HepG2 (cell line): Measurements from ENCODE around the gene URM1. TPM values are rescaled to one million over a fixed set of nuclear protein-coding genes. Genes with fewer than 3 reads are reported as not detected.

Experiments used
- CHCHD3 ChIP-seq: sonication (generic); formaldehyde crosslinking; IDR thresholded peaks from 2 replicates; pipeline ENCODE4 v1.8.0; 2022; ENCODE audit warnings: mild to moderate bottlenecking, missing genetic modification reagents, moderate library complexity
- FOSL1 ChIP-seq: sonication (generic); formaldehyde crosslinking; IDR thresholded peaks from 2 replicates; pipeline ENCODE4 v1.9.0; 2021; ENCODE audit warnings: missing genetic modification reagents, borderline replicate concordance
- FOXC1 ChIP-seq: sonication (generic); formaldehyde crosslinking; IDR thresholded peaks from 2 replicates; pipeline ENCODE4 v1.8.0; 2022; ENCODE audit warnings: mild to moderate bottlenecking, missing genetic modification reagents, borderline replicate concordance
- HOXA9 ChIP-seq: sonication (generic); formaldehyde crosslinking; IDR thresholded peaks from 2 replicates; pipeline ENCODE4 v1.8.1; 2022; ENCODE audit warnings: missing genetic modification reagents, mild to moderate bottlenecking, moderate library complexity, borderline replicate concordance
- IRF2 ChIP-seq: IDR thresholded peaks from 2 replicates; pipeline ENCODE4 v1.6.1; 2018; ENCODE audit warnings: missing genetic modification reagents, missing compliant biosample characterization
- KDM3A ChIP-seq: IDR thresholded peaks from 2 replicates; pipeline ENCODE4 v1.6.1; 2018; ENCODE audit warnings: low read depth, missing compliant biosample characterization
- MEIS1 ChIP-seq: sonication (generic); formaldehyde crosslinking; IDR thresholded peaks from 2 replicates; pipeline ENCODE4 v1.9.0; 2021; ENCODE audit warnings: mild to moderate bottlenecking, missing genetic modification reagents, moderate library complexity, borderline replicate concordance
- PHB2 ChIP-seq: fragments of 450-650 bp; IDR thresholded peaks from 2 replicates; pipeline ENCODE4 v1.6.1; 2018; ENCODE audit not compliant: partially characterized antibody
- POLR2A ChIP-seq, 2 experiments: IDR thresholded peaks; 2 replicates each; pipeline ENCODE4 v1.6.1; 2011; ENCODE audit warnings: low read depth in 2 of 2, low read length in 2 of 2, mild to moderate bottlenecking in 1 of 2, moderate library complexity in 1 of 2; ENCODE audit not compliant: insufficient read depth in 1 of 2
- RCOR2 ChIP-seq: IDR thresholded peaks from 2 replicates; pipeline ENCODE4 v1.6.1; 2016; ENCODE audit warnings: missing biosample characterization, missing genetic modification reagents
- REPIN1 ChIP-seq: sonication (generic); formaldehyde crosslinking; IDR thresholded peaks from 2 replicates; pipeline ENCODE4 v1.8.0; 2022; ENCODE audit warnings: missing genetic modification reagents, low read depth, mild to moderate bottlenecking, borderline replicate concordance
- REXO4 ChIP-seq: sonication (generic); formaldehyde crosslinking; IDR thresholded peaks from 2 replicates; pipeline ENCODE4 v1.8.0; 2022; ENCODE audit warnings: missing genetic modification reagents, mild to moderate bottlenecking, borderline replicate concordance
- RNF2 ChIP-seq: fragments of 450-650 bp; conservative IDR thresholded peaks from 2 replicates; pipeline ENCODE4 v1.6.1; 2016; ENCODE audit warnings: low read depth
- SNAPC2 ChIP-seq: sonication (generic); formaldehyde crosslinking; IDR thresholded peaks from 2 replicates; pipeline ENCODE4 v1.8.1; 2022; ENCODE audit warnings: mild to moderate bottlenecking, missing genetic modification reagents
- THAP7 ChIP-seq: sonication (generic); formaldehyde crosslinking; IDR thresholded peaks from 2 replicates; pipeline ENCODE4 v1.8.1; 2023; ENCODE audit warnings: mild to moderate bottlenecking, missing genetic modification reagents
- TMF1 ChIP-seq: sonication (generic); formaldehyde crosslinking; IDR thresholded peaks from 2 replicates; pipeline ENCODE4 v1.8.1; 2022; ENCODE audit warnings: low read depth, missing genetic modification reagents
- YEATS2 ChIP-seq: sonication (generic); formaldehyde crosslinking; IDR thresholded peaks from 2 replicates; pipeline ENCODE4 v1.4.0; 2020; ENCODE audit warnings: missing genetic modification reagents, borderline replicate concordance
- ZBTB8A ChIP-seq: sonication (generic); formaldehyde crosslinking; IDR thresholded peaks from 2 replicates; pipeline ENCODE4 v1.4.0; 2020; ENCODE audit warnings: mild to moderate bottlenecking, low read depth, missing genetic modification reagents, borderline replicate concordance
- ZNF232 ChIP-seq: sonication (generic); formaldehyde crosslinking; IDR thresholded peaks from 2 replicates; pipeline ENCODE4 v1.4.0; 2020; ENCODE audit warnings: missing genetic modification reagents, borderline replicate concordance
- ZNF354B ChIP-seq: sonication (generic); formaldehyde crosslinking; IDR thresholded peaks from 2 replicates; pipeline ENCODE4 v1.8.0; 2022; ENCODE audit warnings: mild to moderate bottlenecking, missing genetic modification reagents
- ZNF367 ChIP-seq: sonication (generic); formaldehyde crosslinking; IDR thresholded peaks from 2 replicates; pipeline ENCODE4 v1.4.0; 2020; ENCODE audit warnings: missing genetic modification reagents, borderline replicate concordance
- ZNF878 ChIP-seq: sonication (generic); formaldehyde crosslinking; IDR thresholded peaks from 2 replicates; pipeline ENCODE4 v1.8.1; 2023; ENCODE audit warnings: mild to moderate bottlenecking, missing genetic modification reagents, moderate library complexity
- ZSCAN31 ChIP-seq: sonication (generic); formaldehyde crosslinking; IDR thresholded peaks from 2 replicates; pipeline ENCODE4 v1.5.0; 2020; ENCODE audit warnings: low read depth, mild to moderate bottlenecking, missing genetic modification reagents
- polyA plus RNA-seq, 8 experiments: library from polyadenylated mRNA; depleted of rRNA in 3 of 8; stranded (reverse) in 7 of 8; unstranded in 1 of 8; fragments of >200 nt; fragmentation: Illumina TruSeq in 4 of 8; extraction: Trizol in 4 of 8; gene quantifications; 2 replicates each; pipeline versions ENCODE4 v1.2.1 to v1.2.3, GENCODE V29; 2011 to 2016; ENCODE audit warnings: low read depth in 4 of 8, missing spikeins in 1 of 8, mixed read lengths in 1 of 8; ENCODE audit not compliant: insufficient read depth in 1 of 8
- total RNA-seq, 5 experiments: library from RNA; depleted of rRNA; stranded (reverse); fragments of >200 nt; fragmentation: Illumina TruSeq; extraction: Trizol; gene quantifications; 2 replicates each; pipeline ENCODE4 v1.2.3, GENCODE V29; 2016; ENCODE audit warnings: low read depth in 1 of 5
- TF ChIP-seq, protein P1 (sequence below): sonication (generic); formaldehyde crosslinking; IDR thresholded peaks from 2 replicates; pipeline ENCODE4 v1.5.1; 2020; ENCODE audit warnings: mild to moderate bottlenecking, missing genetic modification reagents, borderline replicate concordance
- TF ChIP-seq, protein P2 (sequence below): sonication (generic); formaldehyde crosslinking; IDR thresholded peaks from 2 replicates; pipeline ENCODE4 v1.8.0; 2022; ENCODE audit warnings: mild to moderate bottlenecking, missing genetic modification reagents, borderline replicate concordance

URM1 gene
- total and polyA plus RNA-seq, 2 of the 13 experiments (the other 11 are each of a cell fraction or from before 2014, with no cell fraction given) = 37.1 to 41.3 TPM

- TF ChIP-seq ZSCAN31 (CRISPR knock-in tag) (no peak), FOXC1 (CRISPR knock-in tag) (no peak), REXO4 (CRISPR knock-in tag) (no peak), YEATS2 (CRISPR knock-in tag) (no peak), ZNF367 (no peak), CHCHD3 (CRISPR knock-in tag) (no peak), ZNF232 (CRISPR knock-in tag) (no peak), THAP7 (CRISPR knock-in tag) (no peak), POLR2A (IDR thresholded peaks at IDR 0.05; ENCODE audit: insufficient read depth in 1 of 2, low read depth in 2 of 2, low read length in 2 of 2) (no peak), IRF2 (CRISPR knock-in tag) (peak; percentile 44), ZNF354B (CRISPR knock-in tag) (no peak), REPIN1 (CRISPR knock-in tag) (peak; percentile 82; the same call in 1 of the 2 replicates), RNF2 (no peak), FOSL1 (CRISPR knock-in tag) (no peak), SNAPC2 (CRISPR knock-in tag) (peak; percentile 61; the same call in 1 of the 2 replicates), MEIS1 (CRISPR knock-in tag) (no peak), RCOR2 (CRISPR knock-in tag) (no peak), PHB2 (no peak), KDM3A (CRISPR knock-in tag) (no peak), ZNF878 (no peak), ZBTB8A (no peak), TMF1 (CRISPR knock-in tag) (no peak), HOXA9 (CRISPR knock-in tag) (no peak)
- TF ChIP-seq, protein P1, sequence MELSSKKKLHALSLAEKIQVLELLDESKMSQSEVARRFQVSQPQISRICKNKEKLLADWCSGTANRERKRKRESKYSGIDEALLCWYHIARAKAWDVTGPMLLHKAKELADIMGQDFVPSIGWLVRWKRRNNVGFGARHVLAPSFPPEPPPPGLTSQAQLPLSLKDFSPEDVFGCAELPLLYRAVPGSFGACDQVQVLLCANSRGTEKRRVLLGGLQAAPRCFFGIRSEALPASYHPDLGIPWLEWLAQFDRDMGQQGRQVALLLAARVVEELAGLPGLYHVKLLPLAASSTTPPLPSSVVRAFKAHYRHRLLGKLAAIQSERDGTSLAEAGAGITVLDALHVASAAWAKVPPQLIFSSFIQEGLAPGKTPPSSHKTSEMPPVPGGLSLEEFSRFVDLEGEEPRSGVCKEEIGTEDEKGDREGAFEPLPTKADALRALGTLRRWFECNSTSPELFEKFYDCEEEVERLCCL (CRISPR knock-in tag) = no peak
- TF ChIP-seq, protein P2, sequence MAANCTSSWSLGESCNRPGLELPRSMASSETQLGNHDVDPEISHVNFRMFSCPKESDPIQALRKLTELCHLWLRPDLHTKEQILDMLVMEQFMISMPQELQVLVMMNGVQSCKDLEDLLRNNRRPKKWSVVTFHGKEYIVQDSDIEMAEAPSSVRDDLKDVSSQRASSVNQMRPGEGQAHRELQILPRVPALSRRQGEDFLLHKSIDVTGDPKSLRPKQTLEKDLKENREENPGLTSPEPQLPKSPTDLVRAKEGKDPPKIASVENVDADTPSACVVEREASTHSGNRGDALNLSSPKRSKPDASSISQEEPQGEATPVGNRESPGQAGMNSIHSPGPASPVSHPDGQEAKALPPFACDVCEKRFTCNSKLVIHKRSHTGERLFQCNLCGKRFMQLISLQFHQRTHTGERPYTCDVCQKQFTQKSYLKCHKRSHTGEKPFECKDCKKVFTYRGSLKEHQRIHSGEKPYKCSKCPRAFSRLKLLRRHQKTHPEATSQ = no peak
These were observed 9.1 kb upstream of the URM1 start (continued) for GRCh38 chr9:128361986-128362646.
